ENCODE data around the gene KIF25.

The KIF25 gene

DNA sequence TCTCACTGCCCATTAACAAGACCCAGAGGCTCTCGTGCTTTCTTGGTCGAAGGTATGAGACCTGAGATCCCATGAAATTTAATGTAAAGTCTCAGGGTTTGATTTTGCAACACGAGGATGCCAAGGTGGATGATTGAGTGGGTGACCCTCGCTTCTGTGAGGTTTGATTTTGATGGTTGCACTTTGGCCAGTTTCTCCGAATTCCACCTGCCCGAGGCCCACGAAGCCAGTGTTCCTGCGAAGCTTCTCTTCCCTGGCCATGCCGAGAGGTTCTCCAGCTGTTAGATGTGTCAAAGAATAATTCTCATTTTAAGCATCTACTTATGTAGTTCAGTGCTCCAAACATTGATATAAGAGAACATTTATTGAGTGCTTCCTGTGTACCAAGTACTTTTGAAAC is at the start of gene KIF25:
Gene KIF25, plus strand, starts transcription at position 30 of the 400 bp plus-strand sequence. CDS start 31,915 bp downstream, outside the sequence.
- DNase-seq, result no peak

- no peak for DNase-seq
Observed at GRCh38 chr6:167947716-167948115, 49.8 kb upstream of the KIF25 start.

DNA sequence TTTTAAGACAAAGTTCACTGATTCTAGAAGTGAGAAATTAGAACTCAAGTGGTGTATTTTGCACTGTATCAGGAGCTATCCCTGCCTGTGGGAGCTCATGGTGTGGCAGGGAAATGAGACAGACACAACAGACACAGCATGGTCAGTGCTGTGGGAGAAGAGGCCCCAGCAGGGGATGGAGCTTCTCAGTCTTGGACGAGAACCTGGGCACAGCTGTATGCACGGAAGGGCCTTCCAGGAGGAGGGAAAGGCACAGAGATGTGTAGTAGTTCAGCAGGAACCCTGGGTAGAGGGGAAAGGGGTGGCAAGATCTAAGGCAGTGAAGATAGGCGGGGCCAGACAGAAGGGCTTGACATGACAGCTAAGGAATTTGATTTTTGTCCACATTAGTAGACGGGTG is 48.8 kb upstream of the KIF25 start:
- DNase-seq, result no peak

DNA sequence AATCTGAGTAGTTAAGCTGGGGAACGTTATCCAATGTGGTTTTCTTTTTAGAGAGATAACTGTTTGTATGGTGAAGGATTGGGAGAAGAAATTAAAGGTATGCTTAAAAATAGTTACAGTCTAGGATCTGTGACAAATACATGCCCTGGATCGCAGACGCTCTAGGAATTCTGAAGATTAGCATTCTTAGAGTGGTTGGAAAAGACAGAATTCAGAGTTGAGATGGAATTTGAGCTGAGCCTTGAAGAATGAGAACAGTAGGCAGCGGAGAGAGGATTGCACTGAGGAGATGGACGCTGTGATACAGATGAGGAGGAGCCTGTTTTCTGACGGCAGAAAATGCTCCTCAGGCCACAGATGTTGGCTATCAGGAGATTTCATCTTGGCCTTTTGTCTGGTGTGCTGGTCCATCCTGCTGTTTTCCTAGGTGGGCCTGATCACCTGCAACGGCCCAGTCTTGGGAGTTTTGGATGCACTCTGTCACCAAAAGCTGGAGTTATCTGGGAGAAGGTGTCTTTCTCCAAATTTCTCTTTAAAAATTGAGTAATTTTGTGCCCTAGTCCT is 48.3 kb upstream of the KIF25 start:
- no peak for DNase-seq

- DNase-seq, result no peak
Observed at GRCh38 chr6:167951781-167952511, 45.5 kb upstream of the KIF25 start.

GRCh38 chr6:167952512-167952859 is 45.0 kb upstream of the KIF25 start:
- no peak for DNase-seq

GRCh38 chr6:167953551-167953950 is 43.9 kb upstream of the KIF25 start:
- DNase-seq, result no peak

GRCh38 chr6:167954151-167954550 is 43.3 kb upstream of the KIF25 start:
- no peak for DNase-seq

GRCh38 chr6:167956491-167956890 is 41.0 kb upstream of the KIF25 start:
- DNase-seq, result no peak

- DNase-seq, result no peak
Observed at GRCh38 chr6:167956983-167957492, 40.4 kb upstream of the KIF25 start.

GRCh38 chr6:167957626-167958025 is 39.8 kb upstream of the KIF25 start:
- no peak for DNase-seq

GRCh38 chr6:167960579-167960978 is 36.9 kb upstream of the KIF25 start:
- DNase-seq, result no peak

GRCh38 chr6:167962711-167963110 is 34.8 kb upstream of the KIF25 start:
- DNase-seq, result no peak

- DNase-seq, result no peak
Observed at GRCh38 chr6:167963589-167964057, 33.8 kb upstream of the KIF25 start.

DNA sequence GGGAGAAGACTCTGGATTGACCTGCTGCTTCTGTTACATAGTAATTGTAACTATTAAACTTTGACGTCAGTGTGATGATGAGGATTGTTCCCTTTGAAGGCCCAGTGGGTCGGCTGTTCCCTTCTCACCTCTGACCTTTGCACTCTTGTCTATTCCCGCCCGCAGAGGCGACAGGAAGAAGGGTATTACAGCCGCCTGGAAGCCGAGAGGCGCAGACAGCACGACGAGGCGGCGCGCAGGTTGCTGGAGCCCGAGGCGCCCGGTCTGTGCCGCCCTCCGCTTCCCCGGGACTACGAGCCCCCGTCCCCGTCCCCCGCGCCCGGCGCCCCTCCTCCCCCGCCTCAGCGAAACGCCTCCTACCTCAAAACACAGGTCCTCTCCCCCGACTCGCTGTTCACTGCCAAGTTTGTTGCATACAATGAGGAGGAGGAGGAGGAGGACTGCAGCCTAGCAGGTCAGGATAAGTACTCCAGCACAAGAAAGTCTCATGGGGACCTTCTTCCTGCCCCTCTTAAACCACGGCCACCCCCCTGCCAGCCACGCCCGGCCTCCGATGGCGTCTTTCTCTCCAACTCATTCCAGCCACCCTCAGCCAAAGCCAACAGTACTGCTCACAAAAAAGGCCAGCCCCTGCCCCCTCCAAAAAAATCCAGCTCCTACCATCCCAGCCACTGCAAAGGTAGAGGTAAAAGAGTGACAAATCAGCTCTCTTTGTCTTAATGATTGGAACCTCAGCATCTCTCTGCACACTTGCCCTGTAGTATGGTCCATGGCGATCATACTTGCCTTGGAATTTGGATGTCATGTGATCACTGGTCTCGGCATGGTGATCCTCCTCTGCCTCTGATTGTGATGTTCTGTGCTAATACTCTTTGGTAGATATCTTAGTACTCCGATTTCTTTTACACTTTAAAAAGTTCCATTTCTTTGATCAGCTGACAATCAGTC is 31.6 kb upstream of the KIF25 start:
- DNase-seq, result no peak

GRCh38 chr6:167966540-167966905 is 30.9 kb upstream of the KIF25 start:
- no peak for DNase-seq

DNA sequence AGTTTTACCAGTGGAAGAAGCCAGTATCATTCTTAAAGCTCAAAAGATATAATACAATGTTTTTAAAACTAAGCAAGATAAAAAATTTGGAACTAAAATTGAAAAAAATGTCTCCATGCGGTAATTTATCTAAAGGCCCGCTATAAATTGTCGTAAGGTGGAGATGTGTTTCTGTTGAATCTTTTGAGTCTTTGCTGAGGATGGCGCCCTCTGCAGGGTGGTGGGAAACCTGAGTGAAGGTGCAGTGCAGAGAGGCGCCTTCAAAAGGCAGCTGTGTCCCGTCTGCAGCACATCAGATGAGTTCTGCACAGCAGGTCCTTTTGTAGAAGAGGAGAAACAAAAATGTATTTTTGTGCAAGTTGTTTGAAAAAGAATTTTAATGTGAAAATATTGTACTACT is 29.4 kb upstream of the KIF25 start:
- DNase-seq, result no peak

DNA sequence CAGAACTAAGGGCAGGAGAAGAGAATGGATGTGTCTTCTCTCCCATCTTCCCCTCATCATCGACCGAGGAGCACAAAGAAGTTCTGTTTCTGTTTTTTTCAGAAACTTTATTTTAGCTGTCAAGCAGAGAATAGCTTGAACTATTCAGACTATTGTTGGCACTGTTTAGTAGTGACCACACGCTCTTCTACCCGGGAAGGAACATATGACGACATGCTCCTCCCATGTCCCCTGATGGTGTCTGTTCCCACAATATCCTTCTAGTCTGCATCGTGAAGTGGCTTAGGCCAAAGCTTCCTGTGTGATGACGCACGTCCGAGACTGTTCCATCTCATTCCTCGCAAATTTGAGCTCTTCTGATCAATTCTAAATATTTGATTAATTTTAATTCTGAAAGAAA is 27.2 kb upstream of the KIF25 start:
- no peak for DNase-seq

DNA sequence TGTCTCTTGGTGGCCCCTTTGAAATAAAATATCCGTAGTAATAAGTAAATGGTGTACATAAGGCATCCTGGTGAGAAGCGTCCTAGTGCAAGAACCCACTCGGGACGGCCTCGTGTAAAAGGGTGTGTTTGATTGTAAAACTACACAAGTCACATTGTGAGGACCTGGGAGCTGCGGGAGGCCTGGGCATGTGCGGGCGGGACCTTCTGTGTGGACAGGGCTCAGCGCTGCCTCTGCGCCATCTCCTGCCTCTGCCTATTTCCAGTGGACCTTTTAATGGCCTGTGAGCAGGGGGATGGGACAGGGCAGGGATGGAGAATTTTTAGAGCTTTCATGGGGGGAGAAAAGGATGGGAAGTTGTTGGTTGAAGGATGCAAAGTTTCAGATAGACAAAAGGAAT is 25.3 kb upstream of the KIF25 start:
- DNase-seq, result no peak

DNA sequence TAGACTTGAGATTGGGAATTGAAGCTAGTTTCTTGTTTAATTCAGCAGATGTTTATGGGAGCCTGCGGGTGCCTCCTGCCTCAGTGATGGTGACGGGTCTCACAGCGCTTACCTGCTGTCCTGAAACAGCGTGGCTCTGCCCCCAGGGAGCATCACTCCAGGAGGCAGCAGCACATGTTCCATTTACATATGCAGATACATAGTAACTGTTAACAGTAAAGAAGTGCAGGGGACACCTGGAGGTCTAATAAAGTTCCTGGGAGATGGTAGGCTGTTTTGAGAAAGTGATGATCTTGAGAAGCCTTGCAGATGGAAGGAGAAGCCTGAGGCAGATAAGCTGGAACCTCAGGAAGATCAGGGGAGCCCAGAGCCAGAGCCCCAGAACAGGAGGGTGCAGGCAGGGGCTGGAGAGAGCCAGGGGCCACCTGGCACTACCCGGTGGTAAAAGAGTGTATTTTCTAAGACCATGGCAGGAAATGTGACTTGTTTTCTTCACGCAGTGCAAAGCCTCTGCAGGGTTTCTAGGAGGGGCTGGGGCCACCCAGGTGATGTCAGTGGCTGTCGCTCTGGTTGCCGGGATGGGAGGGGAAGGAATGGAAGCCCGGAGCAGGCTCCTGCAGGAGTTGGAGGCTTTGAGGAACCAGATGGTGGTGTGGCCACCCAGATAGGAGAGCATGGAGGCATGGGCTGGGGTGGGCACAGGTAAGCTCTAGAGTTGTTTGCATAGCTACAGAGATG is 24.2 kb upstream of the KIF25 start:
- no peak for DNase-seq

GRCh38 chr6:167974640-167975344 is 22.7 kb upstream of the KIF25 start:
- no peak for DNase-seq

- no peak for DNase-seq
Observed at GRCh38 chr6:167975458-167975857, 22.0 kb upstream of the KIF25 start.
